Amniotic epithelial cell (primary cell): ENCODE data around the gene CEP295NL.

Experiments used
- DNase-seq: peaks from one replicate; pipeline ENCODE4 v3.0.0-alpha.2; 2010; ENCODE audit warnings: low read depth

The CEP295NL gene

DNA sequence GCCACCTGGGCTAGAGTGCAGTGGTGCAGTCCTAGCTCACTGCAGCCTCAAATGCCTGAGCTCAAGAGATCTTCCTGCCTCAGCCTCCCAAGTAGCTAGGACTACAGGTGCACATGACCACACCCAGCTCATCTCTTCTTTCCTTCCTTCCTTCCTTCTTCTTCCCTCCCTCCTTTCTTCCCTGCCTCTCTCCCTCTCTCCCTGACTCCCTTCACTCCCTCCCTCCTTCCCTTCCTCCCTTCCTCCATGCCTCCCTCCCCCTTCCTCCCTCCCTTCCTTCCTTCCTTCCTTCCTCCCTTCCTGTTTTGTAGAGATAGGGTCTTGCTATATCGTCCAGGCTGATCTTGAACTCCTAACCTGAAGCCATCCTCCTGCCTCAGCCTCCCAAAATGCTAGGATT lies 38.9 kb downstream of the CEP295NL start:
- no peak for DNase-seq

DNA sequence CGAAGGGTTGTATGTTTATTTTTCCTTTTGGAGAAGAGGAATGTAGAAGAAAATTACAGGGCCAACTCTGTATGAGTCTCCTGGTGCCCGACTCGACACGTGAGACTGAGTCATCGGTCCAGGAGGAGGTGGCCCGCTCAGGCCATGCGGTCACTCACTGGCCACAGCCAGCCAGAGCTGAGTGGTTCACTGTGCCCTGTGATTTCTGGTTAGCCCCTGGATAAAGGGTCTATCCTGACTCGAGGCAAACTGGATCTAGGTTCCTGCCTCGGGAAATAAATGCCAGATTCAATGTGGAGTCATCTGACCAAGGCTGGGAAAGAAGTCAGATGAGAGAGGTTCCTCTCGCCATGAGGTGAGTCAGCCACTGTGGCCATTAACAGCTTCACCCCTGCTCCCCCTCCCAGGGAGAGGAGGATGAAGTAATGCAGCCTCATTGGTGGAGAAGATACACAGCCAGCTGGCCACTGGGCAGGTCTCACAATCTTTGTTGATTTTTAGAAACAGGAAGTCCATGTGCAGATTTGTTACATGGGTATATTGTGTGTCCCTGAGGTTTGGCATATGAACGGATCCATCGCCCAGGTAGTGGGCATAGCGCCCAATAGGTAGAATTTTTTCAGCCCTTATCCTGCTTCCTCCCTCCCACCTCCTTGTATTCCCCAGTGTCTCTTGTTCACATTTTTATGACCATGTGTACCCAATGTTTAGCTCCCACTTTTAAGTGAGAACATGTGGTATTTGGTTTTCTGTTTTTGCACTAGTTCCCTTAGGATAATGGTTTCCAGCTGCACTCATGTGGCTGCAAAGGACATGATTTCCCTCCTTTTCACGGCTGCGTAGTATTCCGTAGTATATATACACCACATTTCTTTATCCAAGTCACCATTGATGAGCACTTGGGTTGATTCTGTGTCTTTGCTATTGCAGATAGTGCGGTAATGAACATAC lies 40.7 kb downstream of the CEP295NL start:
- peak; percentile 97 for DNase-seq

DNA sequence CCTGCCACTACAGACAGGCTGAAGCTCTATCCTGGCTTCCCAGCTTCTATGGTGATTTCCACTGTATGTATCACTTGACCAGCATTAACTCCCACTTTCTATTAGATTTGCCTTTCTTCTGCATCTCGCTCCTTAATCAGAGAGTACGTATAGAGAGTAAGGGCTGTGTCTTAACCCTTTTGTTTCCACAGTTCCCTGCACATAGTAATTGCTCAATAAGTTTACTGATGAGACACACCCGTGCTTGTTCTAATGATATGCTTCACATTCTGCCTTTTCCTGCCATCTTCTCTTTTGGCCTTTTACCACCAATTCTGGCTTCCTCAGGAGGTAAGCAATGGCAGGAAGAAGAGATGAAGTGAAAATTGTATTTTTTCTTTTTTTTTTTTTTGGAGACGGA lies 41.8 kb downstream of the CEP295NL start:
- no peak for DNase-seq

DNA sequence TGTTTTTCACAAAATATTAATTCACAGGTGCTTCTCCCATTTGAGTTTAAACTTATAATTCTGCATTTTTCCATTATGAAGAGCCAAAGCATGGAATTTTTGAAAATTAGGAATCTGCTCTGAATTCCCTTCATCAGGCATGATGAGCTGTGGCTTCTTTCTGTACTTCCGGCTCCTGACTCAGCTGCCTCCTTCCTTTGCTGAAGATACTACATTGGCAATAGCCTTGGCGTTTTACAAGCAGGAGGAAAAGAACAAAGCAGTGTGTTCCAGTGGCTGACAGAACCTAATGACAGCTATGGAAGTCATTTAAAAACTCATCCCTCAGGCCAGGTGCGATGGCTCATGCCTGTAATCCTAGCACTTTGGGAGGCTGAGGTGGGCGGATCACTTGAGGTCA lies 44.0 kb downstream of the CEP295NL start:
- DNase-seq: no peak

DNA sequence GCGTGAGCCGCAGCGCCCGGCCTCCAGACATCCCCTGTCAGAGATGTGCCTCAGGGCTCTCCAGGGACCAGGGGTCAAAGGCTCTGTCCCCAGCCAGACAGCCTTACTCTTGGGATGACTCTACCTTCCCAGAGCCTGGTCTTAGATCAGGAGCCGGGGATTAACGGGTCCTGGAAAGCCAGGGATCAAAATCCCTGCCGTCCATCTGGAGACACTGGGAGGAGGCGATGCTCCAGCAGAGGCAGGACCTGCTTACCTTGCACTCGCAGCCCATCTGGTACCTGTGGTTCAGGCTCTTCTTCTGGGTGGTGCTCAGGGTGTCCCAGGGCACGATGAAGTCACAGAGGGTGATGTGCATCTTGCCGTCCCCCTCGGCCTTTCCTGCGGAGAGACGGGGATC lies 45.7 kb downstream of the CEP295NL start:
- DNase-seq: no peak

DNA sequence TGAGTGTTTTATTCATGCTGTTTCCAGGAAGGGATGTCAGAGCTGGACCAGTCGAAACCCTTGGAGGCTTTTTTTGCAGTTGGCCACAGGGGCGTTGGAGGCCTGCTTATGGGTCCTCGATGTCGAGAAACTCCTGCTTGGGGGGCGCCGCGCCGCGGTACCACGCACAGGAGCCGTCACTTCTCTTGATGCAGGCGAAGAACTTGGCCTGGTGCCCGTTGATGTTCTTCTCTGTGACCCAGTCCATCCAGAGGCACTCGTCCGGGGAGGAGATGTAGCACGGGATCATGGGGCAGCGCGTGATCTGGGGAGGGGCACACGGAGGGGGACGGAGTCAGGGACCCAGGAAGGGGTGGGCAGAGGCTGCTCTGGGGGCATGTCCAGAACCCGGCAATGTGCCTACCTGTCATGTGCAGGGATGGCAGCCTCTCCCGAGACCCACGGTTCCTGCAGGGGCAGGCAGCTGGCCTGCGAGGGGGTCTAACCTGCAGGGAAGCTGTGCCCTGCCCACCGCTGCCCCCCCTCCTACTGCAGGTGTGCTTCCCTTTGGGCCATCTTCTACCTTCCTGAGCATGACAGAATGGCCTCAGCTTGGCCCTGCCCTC lies 47.3 kb downstream of the CEP295NL start:
- DNase-seq: no peak

DNA sequence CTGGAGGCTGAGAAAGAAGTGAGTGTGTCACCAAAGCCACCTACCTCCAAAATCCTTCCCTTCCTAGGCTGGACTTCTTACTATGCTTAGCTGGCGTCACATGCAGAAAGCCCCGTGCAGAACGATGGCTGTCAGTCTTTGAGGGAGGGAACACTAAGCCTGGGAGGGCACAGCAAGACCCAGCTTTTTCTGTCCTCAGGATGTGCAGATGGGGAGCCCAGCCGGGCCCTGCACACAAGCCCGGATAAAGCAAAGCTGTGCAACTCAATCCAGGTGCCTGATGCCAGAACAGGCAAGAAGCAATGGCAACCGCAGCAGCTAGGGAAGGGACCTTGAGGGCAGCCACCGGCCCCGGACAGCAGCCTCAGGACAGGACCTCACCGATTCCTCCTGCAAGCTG lies 48.5 kb downstream of the CEP295NL start:
- DNase-seq: no peak

DNA sequence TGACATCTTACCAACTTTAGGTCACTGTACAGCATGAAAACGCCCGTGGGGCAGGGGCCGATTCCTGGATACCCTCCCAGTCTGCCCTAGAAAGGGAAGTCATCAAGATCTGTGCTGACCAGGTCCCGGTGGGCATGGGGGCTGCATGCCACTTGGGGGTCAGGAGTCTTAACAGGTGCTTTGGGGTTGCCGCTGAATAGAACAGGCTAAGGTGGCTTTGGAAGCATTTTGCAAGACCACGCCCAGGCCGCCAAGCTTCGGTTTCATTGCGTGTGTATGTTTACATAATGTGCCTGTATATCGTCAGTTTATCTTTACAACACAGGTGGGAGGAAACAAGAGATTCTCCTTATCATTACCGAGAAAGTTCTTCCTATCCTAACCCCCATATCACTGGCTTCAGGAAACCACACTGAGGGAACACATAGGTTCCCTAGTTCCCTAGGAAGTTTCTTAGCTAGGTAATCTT lies 49.0 kb downstream of the CEP295NL start:
- DNase-seq: peak; percentile 27

DNA sequence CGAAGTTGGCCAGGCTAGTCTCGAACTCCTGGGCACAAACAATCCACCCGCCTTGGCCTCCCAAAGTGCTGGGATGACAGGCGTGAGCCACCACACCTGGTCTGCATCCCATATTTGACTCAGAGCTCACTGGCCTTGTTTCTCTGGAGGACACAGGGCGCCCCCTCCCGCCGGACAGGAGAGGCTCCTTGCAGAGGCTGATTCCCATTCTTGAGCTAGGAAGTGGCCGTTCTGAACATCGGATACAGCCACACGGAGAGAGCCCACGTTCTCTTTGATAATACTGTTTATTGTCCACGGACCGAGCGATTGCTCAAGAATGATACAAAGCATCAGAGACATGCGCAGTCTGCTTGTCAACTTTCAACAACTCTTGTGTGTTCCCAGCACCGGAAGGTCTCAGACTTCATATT lies 50.3 kb downstream of the CEP295NL start:
- peak; percentile 37 for DNase-seq

DNA sequence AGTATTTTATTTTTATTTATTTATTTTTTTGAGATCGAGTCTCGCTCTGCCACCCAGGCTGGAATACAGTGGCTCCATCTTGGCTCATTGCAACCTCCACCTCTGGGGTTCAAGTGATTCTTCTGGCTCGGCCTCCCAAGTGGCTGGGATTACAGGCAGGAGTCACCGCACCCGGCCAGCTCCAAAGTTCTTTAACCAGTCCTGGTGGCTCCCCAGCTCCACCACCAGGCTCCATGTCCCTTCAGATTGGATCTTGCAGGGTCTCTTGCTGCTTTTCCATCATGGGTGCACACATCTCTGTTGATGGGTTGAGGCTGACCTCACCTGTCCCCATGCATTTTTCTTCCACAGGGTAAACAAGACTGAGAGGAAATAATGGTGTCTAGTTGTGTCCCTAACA lies 54.0 kb downstream of the CEP295NL start:
- DNase-seq: no peak

DNA sequence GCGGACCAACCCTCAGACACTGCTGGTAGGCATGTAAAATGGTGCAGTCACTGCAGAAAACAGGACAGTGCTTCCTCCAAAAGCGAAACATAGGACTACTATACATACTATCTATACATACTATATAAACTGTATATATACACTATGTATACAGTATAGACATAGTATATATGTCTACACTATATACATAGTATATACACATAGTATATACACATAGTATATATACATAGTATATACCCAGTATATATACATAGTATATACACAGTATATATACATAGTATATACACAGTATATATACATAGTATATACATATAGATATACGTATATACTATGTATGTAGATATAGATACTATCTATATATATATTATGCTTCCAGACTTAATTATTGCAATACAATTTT lies 55.9 kb downstream of the CEP295NL start:
- no peak for DNase-seq

DNA sequence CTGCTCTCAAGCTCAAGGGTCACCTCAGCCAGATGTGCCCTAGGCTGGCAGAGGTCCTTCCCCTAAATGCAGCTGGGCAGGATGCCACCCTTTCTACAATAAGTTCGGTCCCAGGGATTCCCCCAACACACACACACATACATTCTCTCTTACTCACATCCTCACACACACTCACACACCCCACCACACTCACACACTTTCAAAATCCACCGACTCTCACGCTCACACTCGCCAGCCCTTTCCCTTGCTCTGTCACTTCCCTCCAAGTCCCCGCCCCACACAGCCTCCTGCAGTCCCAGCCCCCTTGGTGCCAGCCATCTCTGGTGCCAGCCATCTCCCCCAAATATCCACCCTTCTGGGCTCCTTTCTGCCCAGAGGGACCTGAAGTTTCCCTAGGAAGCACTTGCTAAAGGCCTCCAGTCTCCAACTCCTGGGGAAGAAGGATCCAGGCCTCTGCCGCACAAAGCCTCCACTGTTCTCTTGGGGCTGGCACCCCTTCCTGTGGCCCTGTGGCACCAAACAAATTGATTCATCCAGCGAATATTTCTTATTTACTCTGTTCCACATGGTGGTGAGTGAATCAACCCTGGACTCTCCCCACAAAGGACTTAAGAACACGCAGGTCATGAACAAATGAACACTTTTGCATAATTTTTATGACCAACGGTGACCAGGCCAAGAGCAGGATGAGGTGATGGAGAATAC lies 58.5 kb downstream of the CEP295NL start:
- DNase-seq: no peak

DNA sequence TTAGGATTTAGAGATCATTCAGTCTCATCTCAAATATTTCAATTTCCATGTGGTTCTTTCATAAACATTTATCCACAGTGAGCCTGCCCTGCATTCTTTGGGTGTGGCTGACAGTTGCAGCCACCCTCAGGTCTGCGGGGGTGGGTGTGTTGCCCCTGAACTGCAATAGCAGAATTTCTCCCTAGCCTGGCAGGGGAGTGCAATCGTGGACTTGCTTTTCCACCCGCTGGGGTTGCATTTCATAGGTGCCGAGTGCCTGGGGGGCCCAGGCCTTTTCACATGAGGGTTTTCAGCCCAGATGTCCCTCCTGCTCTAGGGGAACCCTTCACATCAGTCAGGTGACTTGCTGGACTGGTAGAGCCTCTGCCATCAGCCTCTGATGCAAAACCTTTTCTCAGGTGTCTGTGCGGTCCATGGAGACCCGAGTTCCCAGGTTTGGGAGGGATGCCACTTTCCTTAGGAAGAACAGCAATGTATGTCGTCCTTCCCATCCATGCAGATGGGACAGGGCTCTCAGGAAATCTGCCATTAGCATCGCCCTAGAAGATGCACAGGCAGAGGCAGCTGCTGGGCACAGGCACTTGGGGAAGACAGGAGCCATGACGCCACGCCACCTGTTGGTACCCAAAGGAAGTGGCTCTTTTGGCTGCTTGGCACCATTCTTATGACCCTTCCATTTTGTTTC lies 60.0 kb downstream of the CEP295NL start:
- DNase-seq: peak; percentile 30

DNA sequence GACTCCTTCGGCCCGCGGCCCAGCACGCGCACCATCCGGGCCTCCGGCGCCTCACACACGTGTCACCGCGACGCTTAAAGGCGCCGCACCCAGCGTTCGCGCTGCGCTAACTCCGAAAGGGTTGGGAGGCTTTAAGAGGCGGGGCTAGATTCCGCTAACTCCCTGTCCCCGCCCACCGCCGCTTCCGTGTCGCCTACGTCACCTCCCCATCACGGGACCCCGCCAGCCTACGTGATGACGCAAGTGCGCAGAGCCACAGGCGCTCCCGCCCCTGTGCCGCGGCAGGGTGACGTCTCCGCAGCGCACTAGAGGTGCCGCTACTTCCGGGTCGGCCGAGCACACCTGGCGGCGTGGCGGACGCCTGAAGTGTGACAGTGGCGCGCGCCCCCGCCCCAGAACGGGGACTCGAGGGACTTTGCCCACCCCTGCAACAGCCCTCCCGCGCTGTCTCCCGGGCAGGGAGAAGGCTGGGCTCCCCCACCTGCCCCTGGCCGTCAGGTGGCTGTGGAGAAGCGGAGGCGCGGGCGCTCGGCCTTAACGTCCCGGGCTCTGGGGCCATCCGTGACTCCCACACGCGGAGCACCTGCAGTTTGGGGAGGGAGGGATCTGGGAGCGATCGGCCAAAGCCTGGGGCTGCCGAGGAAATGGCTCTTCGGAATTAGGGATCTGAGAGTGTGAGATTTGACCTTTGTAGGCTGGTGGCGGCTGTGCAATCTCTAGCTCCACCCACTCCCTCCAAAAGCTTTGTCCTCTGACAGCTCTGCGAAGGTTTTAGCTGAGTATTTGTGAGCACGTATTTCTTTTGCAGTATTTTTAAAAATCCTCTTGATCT lies 62.0 kb downstream of the CEP295NL start, which contains the start of gene USP36:
Gene USP36, minus strand, starts transcription at position 35 of the 832 bp plus-strand sequence. CDS start 4,451 bp downstream, outside the sequence.
- DNase-seq: peak; percentile 97
